ENCODE data around the gene BRSK1.
A peak's percentile ranks its signal among the peaks of the same experiment; 100 is the strongest.
"Not testable (repeated sequence)": the region's sequence is repeated elsewhere in the genome, so short reads cannot be mapped to it uniquely, and the experiment has no call there.

BRSK1 gene

DNA sequence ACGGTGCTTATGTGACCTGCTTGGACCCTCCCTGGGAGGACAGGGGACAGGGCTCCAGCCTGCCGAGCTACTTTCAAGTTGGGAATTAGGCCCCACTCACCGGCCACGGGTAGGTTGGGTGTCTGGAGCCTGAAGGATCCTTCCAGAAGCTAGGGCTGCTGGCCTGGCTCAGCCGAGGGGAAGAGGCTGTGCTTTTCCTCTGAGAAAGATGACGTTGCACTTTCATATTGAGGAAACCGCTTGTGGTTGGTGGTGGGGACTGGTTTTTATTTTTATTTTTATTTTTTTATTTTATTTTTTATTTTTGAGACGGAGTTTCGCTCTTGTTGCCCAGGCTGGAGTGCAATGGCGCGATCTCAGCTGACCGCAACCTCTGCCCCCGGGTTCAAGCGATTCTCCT, 41.4 kb downstream of the BRSK1 start, which contains the start of gene TMEM150B:
TSS of gene TMEM150B (minus strand) at position 170 of the 400 bp plus-strand sequence. CDS start 4,305 bp downstream, outside the sequence.
- no peak for TF ChIP-seq ZFX (IDR thresholded peaks at IDR 0.05)
- TF ChIP-seq, protein P1, sequence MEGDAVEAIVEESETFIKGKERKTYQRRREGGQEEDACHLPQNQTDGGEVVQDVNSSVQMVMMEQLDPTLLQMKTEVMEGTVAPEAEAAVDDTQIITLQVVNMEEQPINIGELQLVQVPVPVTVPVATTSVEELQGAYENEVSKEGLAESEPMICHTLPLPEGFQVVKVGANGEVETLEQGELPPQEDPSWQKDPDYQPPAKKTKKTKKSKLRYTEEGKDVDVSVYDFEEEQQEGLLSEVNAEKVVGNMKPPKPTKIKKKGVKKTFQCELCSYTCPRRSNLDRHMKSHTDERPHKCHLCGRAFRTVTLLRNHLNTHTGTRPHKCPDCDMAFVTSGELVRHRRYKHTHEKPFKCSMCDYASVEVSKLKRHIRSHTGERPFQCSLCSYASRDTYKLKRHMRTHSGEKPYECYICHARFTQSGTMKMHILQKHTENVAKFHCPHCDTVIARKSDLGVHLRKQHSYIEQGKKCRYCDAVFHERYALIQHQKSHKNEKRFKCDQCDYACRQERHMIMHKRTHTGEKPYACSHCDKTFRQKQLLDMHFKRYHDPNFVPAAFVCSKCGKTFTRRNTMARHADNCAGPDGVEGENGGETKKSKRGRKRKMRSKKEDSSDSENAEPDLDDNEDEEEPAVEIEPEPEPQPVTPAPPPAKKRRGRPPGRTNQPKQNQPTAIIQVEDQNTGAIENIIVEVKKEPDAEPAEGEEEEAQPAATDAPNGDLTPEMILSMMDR (conservative IDR thresholded peaks at IDR 0.05), result no peak
- H3K27ac ChIP-seq, result no peak within 1 kb of the TSS

DNA sequence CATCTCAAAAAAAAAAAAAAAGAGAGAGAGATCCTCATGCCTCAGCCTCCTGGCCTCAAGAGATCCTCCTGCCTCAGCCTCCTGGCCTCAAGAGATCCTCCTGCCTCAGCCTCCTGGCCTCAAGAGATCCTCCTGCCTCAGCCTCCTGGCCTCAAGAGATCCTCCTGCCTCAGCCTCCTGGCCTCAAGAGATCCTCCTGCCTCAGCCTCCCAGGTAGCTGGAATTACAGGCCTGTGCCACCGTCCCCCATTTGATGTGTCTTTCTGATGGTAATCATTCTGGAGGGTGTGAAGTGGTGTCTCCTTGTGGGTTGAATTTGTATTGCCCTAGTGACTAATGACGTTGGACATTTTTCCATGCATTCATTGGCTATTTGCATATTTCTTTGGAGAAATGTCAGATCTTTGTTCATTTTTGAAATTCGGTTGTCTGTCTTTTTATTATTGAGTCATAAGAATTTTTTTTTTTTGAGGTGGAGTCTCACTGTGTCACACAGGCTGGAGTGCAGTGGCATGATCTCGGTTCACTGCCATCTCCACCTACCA, 45.0 kb downstream of the BRSK1 start:
- not testable (repeated sequence) for H3K27ac ChIP-seq

DNA sequence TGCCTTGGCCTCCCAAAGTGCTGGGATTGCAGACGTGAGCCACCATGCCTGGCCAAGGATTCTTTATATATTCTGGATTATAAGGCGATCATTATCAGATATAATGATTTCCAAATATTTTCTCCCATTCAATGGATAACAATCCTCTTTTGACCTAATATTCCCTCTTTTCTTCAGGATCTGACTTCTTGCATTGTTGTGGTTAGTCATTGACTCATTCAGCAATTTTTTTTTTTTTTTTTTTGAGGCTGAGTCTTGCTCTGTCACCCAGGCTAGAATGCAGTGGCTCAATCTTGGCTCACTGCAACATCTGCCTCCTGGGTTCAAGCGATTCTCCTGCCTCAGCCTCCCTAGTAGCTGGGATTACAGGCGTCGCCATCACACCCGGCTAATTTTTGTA, 46.0 kb downstream of the BRSK1 start:
- not testable (repeated sequence) for H3K27ac ChIP-seq

DNA sequence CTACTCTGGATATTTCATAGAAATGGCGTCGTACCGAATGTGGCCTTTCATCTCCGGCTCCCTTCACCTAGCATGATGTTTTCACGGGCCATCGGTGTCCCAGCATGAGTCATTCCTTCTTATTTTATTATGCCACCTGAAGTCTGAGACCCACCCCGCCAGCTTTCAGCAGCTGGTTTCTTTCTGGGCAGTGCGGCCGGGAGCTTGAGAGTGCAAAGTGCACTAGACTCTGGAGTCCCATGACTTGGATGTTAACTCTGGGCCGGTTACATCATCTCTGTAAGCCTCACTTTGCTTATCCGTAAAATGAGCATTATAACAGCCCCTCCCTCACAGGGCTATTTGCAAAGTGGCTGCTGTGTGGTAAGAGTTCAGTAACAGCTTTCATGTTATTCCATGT, 50.1 kb downstream of the BRSK1 start:
- TF ChIP-seq ZFX (IDR thresholded peaks at IDR 0.05), result no peak
- TF ChIP-seq, protein P1 (conservative IDR thresholded peaks at IDR 0.05), result no peak
- no peak overlapping the region for H3K27ac ChIP-seq

DNA sequence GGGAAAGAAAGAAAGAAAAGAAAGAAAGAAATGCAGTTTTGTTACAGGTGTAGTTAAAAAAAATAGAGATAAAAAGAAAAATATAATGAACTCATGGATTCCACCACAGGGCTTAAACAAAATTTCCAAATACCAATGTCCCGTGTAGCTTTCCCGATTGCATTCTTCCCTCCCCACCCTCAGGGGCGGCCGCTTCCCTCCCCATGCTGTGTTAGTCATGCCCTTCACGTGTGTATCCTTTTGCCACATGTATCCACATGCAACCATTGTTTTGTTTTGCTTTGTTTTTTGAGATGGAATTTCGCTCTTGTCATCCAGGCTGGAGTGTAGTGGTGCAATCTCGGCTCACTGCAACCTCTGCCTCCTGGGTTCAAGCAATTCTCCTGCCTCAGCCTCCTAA, 52.3 kb downstream of the BRSK1 start:
- TF ChIP-seq, protein P1 (conservative IDR thresholded peaks at IDR 0.05), result no peak
- TF ChIP-seq ZFX (IDR thresholded peaks at IDR 0.05), result no peak
- H3K27ac ChIP-seq, result no peak overlapping the region

DNA sequence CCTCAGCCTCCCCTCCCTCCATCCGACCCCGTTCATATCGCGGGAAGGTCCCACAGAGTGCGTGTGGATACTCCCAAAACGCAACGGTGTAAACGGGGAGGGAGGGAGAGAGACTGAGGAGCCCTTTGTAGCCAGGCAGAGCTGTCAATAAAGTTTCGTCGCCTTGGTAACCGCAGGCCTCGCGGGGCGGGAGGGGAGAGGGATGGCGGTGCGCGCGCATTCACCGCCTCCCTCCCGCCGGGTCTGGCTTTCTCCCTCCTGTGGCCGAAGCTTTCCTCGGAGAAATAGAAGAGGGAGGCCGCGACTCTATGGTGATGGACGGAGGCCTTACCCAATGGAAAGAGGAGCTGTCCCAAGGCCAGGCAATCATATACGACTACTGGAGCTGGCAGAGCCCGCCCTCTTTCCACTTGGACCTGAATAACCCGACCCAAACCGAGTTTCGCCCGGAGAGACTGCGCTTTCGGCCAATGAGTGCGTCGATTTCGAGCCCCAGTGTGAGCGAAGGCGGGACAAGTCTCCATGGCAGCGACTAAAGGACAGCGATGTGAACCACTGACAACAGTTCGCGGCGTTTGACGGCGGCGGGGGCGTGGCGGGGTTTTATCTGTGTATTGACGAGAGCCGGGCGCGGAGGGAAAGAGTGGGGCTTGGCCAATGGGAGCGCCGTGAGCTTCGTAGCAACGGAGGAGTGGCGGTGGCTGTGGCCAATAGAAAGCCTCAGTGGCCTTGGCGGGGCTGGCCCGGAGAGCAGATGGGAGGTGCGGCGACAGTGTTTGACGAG, 55.5 kb downstream of the BRSK1 start, which contains the start of gene KMT5C:
TSS of gene KMT5C (plus strand) at position 772 of the 784 bp plus-strand sequence. CDS start 2,061 bp downstream, outside the sequence.
- H3K27ac ChIP-seq, result peak within 1 kb of the TSS; percentile 88
- TF ChIP-seq ZFX (IDR thresholded peaks at IDR 0.05), result no peak
- TF ChIP-seq, protein P1 (conservative IDR thresholded peaks at IDR 0.05), result no peak

DNA sequence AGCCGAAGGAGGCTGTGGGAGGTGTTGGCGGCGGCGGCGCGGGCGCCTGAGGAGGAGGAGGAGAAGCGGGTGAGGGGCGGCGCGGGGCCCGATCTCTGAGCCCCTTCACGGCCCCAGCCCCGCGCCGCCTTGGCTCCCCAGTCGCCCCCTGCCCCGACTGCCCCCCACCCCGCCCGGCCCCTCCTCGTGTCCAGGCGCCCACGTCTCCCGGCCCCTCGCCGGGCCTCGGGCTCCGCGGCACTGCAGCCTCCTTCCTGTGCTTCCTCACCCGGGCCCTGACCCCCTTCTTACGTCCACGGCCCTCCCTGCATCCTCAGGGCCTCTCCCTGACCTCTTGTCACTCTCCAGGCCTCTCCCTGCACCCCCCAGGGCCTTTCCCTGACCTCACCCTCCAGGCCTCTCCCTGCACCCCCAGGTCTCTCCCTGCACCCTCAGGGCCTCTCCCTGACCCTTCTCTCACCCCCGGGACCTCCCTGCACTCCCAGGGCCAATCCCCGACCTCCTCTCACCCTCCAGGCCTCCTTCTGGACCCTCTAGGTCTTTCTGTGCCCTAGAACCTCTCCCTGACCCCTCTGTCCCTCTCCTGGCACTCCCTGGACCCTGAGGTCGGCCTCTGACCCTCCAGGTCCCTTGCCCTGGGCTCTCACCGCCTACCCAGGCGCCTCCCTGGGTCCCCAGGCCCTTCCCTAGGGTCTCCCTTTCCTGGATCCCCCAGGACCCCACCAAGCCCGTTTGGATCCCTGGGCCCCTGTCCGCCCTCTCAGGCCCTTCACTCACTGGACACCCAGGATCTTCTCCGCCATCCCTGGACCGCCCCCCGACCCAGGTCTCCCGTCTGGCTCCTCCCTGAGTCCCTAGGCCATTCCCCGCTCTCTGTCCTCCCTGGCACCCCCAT, 56.3 kb downstream of the BRSK1 start:
- H3K27ac ChIP-seq, result peak overlapping the region; percentile 88
- TF ChIP-seq ZFX (IDR thresholded peaks at IDR 0.05), result no peak; the same call in 1 of the 2 replicates
- TF ChIP-seq, protein P1 (conservative IDR thresholded peaks at IDR 0.05), result no peak

DNA sequence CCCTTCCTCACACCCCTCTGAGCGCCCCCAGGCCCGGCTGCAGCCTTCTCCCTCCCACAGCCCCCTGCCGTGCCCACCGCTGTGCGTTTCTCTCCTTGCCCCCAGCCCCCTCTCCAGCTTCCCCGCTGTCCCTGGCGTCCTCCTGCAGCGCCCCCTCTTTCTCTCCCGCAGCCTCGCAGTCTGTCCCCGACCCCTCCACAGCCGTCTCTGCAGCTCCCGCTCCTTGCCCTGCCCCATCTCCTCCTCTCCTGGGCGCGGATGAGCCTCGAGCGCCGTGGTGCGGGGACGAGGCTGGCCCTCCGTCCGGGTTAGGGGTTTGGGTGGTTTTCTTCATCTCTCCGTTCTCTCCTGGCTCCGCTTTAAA, 57.0 kb downstream of the BRSK1 start:
- peak overlapping the region; percentile 88 for H3K27ac ChIP-seq
- TF ChIP-seq, protein P1 (conservative IDR thresholded peaks at IDR 0.05), result no peak
- TF ChIP-seq ZFX (IDR thresholded peaks at IDR 0.05), result no peak

All from C4-2B (cell line).